Mesendoderm (in vitro differentiated cells): ENCODE measurements around the gene ANKRD18B.
"Not testable (repeated sequence)": the region's sequence is repeated elsewhere in the genome, so short reads cannot be mapped to it uniquely, and the experiment has no call there.

Source experiments
- DNase-seq: peaks from one replicate; pipeline ENCODE4 v3.0.0; 2013
- H2AK5ac ChIP-seq: 2 replicates; pipeline ENCODE4 v1.6.1; 2013; ENCODE audit warnings: low read length, inconsistent platforms
- H2BK120ac ChIP-seq: 2 replicates; pipeline ENCODE4 v1.6.1; 2013; ENCODE audit warnings: low read depth, mild to moderate bottlenecking, low read length, moderate library complexity, mixed read lengths
- H2BK15ac ChIP-seq: replicated peaks from 2 replicates; pipeline ENCODE4 v1.6.1; 2013; ENCODE audit warnings: low read depth, mild to moderate bottlenecking, moderate library complexity
- H2BK5ac ChIP-seq: 2 replicates; pipeline ENCODE4 v1.6.1; 2013; ENCODE audit warnings: low read length, inconsistent platforms
- H3K18ac ChIP-seq: 2 replicates; pipeline ENCODE4 v1.6.1; 2013; ENCODE audit warnings: mild to moderate bottlenecking, low read length, mixed read lengths
- H3K23ac ChIP-seq: one replicate; pipeline ENCODE4 v1.6.1; 2013; ENCODE audit warnings: low read length
- H3K27ac ChIP-seq: 2 replicates; pipeline ENCODE4 v1.5.1; 2013; ENCODE audit warnings: low read depth, mild to moderate bottlenecking, inconsistent platforms, low read length, moderate library complexity
- H3K27me3 ChIP-seq: 2 replicates; pipeline ENCODE4 v1.6.1; 2013; ENCODE audit warnings: low read length, control low read depth, mild to moderate bottlenecking, inconsistent platforms; ENCODE audit not compliant: insufficient read depth, poor library complexity
- H3K36me3 ChIP-seq: 2 replicates; pipeline ENCODE4 v1.6.1; 2013; ENCODE audit warnings: low read length, inconsistent platforms; ENCODE audit not compliant: control insufficient read depth, insufficient read depth
- H3K4ac ChIP-seq: one replicate; pipeline ENCODE4 v1.6.1; 2013; ENCODE audit warnings: low read depth, mild to moderate bottlenecking, low read length, moderate library complexity
- H3K4me1 ChIP-seq: 2 replicates; pipeline ENCODE4 v1.6.1; 2013; ENCODE audit warnings: low read depth, low read length, inconsistent platforms; ENCODE audit not compliant: control insufficient read depth
- H3K4me2 ChIP-seq: 2 replicates; pipeline ENCODE4 v1.6.1; 2013; ENCODE audit warnings: low read length
- H3K4me3 ChIP-seq: 2 replicates; pipeline ENCODE4 v1.5.1; 2013; ENCODE audit warnings: mild to moderate bottlenecking, low read length
- H3K56ac ChIP-seq: one replicate; pipeline ENCODE4 v1.6.1; 2013; ENCODE audit warnings: low read length
- H3K79me1 ChIP-seq: 2 replicates; pipeline ENCODE4 v1.6.1; 2013; ENCODE audit warnings: low read length, inconsistent platforms
- H3K79me2 ChIP-seq: 2 replicates; pipeline ENCODE4 v1.6.1; 2013; ENCODE audit warnings: mild to moderate bottlenecking, low read length; ENCODE audit not compliant: control insufficient read depth, insufficient read depth
- H3K9ac ChIP-seq: 2 replicates; pipeline ENCODE4 v1.6.1; 2013; ENCODE audit warnings: low read length, inconsistent platforms
- H4K5ac ChIP-seq: one replicate; pipeline ENCODE4 v1.6.1; 2013; ENCODE audit warnings: low read length
- H4K8ac ChIP-seq: one replicate; pipeline ENCODE4 v1.6.1; 2013; ENCODE audit warnings: low read depth, mild to moderate bottlenecking, control low read depth, low read length, moderate library complexity
- WGBS: extraction: QIAGEN DNeasy Blood & Tissue Kit; methylation state at CpG from one replicate; pipeline ENCODE4 v1.1.7; 2013; ENCODE audit warnings: low lambda C conversion rate, missing lambda C conversion rate; ENCODE audit not compliant: insufficient coverage; ENCODE audit errors: extremely low coverage; 5-methylcytosine and 5-hydroxymethylcytosine counted together

The ANKRD18B gene

DNA sequence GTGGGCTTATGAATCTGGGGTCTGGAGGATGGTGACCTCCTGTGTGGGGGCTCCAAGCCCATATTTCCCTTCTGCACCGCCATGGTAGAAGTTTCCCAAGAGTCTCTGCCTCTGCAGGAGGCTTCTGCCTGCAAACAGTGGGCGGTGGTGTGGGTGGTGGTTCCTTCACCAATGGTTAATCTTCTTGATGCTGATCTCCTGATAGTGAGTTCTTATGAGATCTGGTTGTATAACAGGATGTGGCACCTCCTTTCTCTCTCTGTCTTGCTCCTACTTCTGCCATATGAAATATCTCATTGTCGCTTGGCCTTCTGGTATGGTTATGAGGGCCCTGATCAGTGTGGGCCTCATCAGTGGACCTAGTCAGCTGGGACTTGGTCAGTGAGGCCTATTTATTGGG, 73.3 kb downstream of the ANKRD18B start:
- H3K18ac ChIP-seq, H2AK5ac ChIP-seq, H3K27ac ChIP-seq, DNase-seq, H3K56ac ChIP-seq, H3K36me3 ChIP-seq, H2BK5ac ChIP-seq, H4K8ac ChIP-seq, H3K23ac ChIP-seq, H3K4me1 ChIP-seq, H3K4me2 ChIP-seq, H3K79me2 ChIP-seq, H3K27me3 ChIP-seq, H4K5ac ChIP-seq, H2BK15ac ChIP-seq, H3K79me1 ChIP-seq, H2BK120ac ChIP-seq, H3K4me3 ChIP-seq, H3K4ac ChIP-seq, H3K9ac ChIP-seq: not testable (repeated sequence)
- WGBS: no CpG with 5 or more reads among the region's 3 CpGs

DNA sequence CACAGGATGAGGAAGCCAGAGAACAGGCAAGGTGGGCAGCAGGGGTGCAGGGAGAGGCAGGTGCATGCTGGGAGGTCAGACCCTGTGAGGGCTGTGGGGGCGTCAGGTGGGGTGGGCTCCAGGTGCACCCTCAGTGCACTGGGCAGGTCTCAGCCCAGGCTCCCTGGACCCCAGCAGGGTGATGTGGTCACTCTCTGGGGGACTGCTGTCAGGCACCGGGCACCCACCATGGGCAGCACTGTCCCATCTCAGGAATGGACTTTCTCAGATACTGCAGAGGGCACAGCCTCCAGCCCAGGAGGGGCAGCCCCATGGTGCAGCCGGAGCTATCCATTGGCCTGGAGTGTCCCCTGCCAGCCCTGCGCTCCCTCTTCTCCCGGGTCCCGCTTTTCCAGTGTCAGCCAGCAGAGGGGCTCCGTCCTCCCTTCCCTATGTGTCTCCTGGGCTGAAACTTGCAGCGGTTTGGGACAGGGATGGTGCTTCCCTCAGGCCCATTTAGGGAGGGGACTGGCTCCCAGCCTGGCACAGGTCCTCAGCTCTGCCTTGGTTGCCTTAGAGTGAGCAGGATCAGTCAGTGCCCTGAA, 74.8 kb downstream of the ANKRD18B start:
- not testable (repeated sequence) for H2AK5ac ChIP-seq, H2BK120ac ChIP-seq, H3K4me3 ChIP-seq, H3K56ac ChIP-seq, H4K8ac ChIP-seq, H2BK15ac ChIP-seq, H3K4ac ChIP-seq, H3K4me2 ChIP-seq, H3K23ac ChIP-seq, H3K27ac ChIP-seq, H2BK5ac ChIP-seq, H3K4me1 ChIP-seq, H3K18ac ChIP-seq, H3K9ac ChIP-seq, H3K79me2 ChIP-seq, H3K79me1 ChIP-seq, DNase-seq, H3K36me3 ChIP-seq, H3K27me3 ChIP-seq, H4K5ac ChIP-seq
- no CpG with 5 or more reads among the region's 8 CpGs for WGBS

DNA sequence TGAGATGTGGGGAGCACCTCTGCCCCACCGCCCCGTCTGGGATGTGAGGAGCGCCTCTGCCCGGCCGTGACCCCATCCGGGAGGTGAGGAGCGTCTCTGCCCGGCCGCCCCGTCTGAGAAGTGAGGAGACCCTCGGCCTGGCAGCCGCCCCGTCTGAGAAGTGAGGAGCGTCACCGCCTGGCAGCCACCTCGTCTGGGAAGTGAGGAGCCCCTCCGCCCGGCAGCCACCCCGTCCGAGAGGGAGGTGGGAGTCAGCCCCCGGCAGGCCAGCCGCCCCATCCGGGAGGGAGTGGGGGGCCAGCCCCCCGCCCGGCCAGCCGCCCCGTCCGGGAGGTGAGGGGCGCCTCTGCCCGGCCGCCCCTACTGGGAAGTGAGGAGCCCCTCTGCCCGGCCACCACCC, 76.9 kb downstream of the ANKRD18B start:
- not testable (repeated sequence) for H4K8ac ChIP-seq
- no CpG with 5 or more reads among the region's 32 CpGs for WGBS

DNA sequence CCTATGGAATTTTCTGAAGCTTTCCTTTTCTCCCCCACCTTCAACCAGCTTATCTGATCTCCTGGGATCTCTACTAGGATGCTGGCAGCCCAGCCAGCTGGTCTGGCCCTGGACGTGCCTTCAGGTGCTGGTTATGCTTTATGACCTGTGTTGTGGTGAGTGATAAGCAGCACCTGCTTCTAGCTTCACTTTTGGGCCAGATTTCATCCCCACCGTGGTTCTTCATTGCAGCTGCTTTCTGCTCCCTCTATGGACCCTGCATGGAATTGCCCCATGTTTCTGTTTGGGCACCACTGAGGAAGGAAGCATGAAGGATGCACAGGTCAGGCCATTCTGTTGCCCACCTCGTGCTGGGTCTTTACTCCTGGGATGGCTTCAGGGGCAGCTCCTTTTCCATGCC, 80.2 kb downstream of the ANKRD18B start:
- not testable (repeated sequence) for H3K4me2 ChIP-seq, H2AK5ac ChIP-seq, H3K56ac ChIP-seq, H3K36me3 ChIP-seq, H3K4me1 ChIP-seq, H3K4me3 ChIP-seq, H4K5ac ChIP-seq, H3K9ac ChIP-seq, H2BK15ac ChIP-seq, H3K4ac ChIP-seq, H2BK120ac ChIP-seq, H4K8ac ChIP-seq, H3K27ac ChIP-seq, H2BK5ac ChIP-seq, H3K23ac ChIP-seq, H3K79me1 ChIP-seq, H3K18ac ChIP-seq, H3K79me2 ChIP-seq, H3K27me3 ChIP-seq
- WGBS: no CpG with 5 or more reads among the region's 3 CpGs
- DNase-seq: peak; percentile 19

More for the DNA sequence above, 76.9 kb downstream of the ANKRD18B start:
- H3K36me3 ChIP-seq, DNase-seq, H2AK5ac ChIP-seq, H4K5ac ChIP-seq, H2BK5ac ChIP-seq, H3K4ac ChIP-seq, H3K27ac ChIP-seq, H3K4me1 ChIP-seq, H2BK120ac ChIP-seq, H3K56ac ChIP-seq, H3K79me2 ChIP-seq, H3K27me3 ChIP-seq, H3K79me1 ChIP-seq, H3K4me2 ChIP-seq, H3K18ac ChIP-seq, H3K9ac ChIP-seq, H3K23ac ChIP-seq, H2BK15ac ChIP-seq, H3K4me3 ChIP-seq: not testable (repeated sequence)

DNA sequence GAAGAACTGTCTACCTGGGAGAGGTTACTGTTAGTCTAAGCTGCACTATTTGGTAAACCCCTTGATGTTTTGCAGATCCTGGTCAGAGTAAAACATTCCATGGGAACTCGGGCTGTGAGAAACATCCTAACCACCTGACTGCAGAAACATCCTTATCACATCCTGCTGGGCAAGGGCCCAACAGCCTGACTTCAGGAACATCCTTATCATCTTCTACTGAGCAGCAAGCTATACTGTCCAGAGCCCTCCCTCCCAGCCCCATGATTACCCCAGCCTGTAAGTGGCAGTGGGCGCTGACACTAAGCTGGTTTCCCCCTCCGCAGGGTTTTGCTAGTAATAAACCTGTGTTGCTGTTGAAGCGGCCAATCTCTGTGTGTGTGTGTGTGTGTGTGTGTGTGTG, 80.9 kb downstream of the ANKRD18B start:
- WGBS: no CpG with 5 or more reads among the region's 4 CpGs
- not testable (repeated sequence) for H3K79me1 ChIP-seq

DNA sequence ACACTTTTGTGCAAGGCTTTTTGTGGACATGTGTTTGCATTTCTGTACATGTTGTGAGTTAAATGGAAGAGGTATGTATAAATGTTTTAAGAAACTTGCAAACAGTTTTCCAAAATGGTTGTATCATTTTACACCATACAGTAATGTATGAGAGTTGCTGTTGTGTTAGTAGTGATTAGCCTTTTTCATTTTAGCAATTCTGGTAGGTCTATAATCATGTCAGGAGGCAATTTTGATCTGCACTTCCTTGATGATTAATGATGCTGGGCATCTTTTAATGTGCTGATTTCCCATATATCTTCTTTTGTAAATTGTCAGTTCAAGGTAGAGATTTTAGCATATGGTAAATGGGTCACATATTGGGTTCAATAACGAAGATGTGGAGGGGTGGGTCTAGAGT, 87.3 kb downstream of the ANKRD18B start:
- Histone ChIP-seq H3K79me1 (no peaks in the 10 kb centered on the region), H3K27ac (no peak overlapping the region), H3K36me3 (no peaks in the 10 kb centered on the region), H4K8ac (no peak overlapping the region), H3K4me1 (no peaks in the 10 kb centered on the region), H3K23ac (no peak overlapping the region), H3K56ac (no peak overlapping the region), H3K4ac (no peak overlapping the region), H4K5ac (no peak overlapping the region), H2BK5ac (no peak overlapping the region), H3K79me2 (no peaks in the 10 kb centered on the region), H2AK5ac (no peak overlapping the region), H3K4me2 (no peak overlapping the region), H2BK15ac (no peak overlapping the region), H3K9ac (no peak overlapping the region), H3K18ac (no peak overlapping the region), H2BK120ac (no peak overlapping the region), H3K27me3 (no peaks in the 10 kb centered on the region), H3K4me3 (no peak overlapping the region)
- WGBS: no CpG with 5 or more reads among the region's 1 CpG
- DNase-seq: no peak

More for the DNA sequence above, 80.9 kb downstream of the ANKRD18B start:
- not testable (repeated sequence) for H4K5ac ChIP-seq, H3K4me1 ChIP-seq, H3K27ac ChIP-seq, H3K9ac ChIP-seq, H2BK5ac ChIP-seq, H3K4me3 ChIP-seq, H3K4me2 ChIP-seq, H3K79me2 ChIP-seq, DNase-seq, H3K36me3 ChIP-seq, H3K23ac ChIP-seq, H2AK5ac ChIP-seq, H3K4ac ChIP-seq, H3K27me3 ChIP-seq, H2BK15ac ChIP-seq, H3K18ac ChIP-seq, H3K56ac ChIP-seq, H2BK120ac ChIP-seq, H4K8ac ChIP-seq
